GM12801 (cell line): ENCODE measurements around the gene RAB1B.
A peak's percentile ranks its signal among the peaks of the same experiment; 100 is the strongest.

Source experiments
- TF ChIP-seq, protein P1 (sequence below): IDR thresholded peaks from one replicate; pipeline ENCODE4 v1.5.1; 2011; ENCODE audit warnings: control low read depth; ENCODE audit not compliant: insufficient read length; ENCODE audit errors: extremely low read depth

The RAB1B gene

DNA sequence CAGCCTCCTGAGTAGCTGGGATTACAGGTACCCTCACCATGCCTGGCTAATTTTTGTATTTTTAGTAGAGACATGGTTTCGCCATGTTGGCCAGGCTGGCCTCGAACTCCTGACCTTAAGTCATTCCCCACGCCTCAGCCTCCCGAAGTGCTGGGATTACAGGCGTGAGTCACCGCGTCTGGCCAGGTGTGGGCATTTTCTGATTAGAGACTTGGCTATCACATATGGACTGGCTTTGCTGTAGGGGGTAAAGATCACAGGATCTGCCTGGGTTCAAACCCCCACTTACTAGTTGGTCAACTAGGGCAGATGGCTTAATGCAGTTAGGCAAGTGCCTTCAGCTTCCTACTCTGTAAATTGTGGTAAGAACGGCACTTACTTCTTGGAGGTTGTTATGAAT lies 41.9 kb downstream of the RAB1B start:
- TF ChIP-seq, protein P1, sequence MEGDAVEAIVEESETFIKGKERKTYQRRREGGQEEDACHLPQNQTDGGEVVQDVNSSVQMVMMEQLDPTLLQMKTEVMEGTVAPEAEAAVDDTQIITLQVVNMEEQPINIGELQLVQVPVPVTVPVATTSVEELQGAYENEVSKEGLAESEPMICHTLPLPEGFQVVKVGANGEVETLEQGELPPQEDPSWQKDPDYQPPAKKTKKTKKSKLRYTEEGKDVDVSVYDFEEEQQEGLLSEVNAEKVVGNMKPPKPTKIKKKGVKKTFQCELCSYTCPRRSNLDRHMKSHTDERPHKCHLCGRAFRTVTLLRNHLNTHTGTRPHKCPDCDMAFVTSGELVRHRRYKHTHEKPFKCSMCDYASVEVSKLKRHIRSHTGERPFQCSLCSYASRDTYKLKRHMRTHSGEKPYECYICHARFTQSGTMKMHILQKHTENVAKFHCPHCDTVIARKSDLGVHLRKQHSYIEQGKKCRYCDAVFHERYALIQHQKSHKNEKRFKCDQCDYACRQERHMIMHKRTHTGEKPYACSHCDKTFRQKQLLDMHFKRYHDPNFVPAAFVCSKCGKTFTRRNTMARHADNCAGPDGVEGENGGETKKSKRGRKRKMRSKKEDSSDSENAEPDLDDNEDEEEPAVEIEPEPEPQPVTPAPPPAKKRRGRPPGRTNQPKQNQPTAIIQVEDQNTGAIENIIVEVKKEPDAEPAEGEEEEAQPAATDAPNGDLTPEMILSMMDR = no peak

DNA sequence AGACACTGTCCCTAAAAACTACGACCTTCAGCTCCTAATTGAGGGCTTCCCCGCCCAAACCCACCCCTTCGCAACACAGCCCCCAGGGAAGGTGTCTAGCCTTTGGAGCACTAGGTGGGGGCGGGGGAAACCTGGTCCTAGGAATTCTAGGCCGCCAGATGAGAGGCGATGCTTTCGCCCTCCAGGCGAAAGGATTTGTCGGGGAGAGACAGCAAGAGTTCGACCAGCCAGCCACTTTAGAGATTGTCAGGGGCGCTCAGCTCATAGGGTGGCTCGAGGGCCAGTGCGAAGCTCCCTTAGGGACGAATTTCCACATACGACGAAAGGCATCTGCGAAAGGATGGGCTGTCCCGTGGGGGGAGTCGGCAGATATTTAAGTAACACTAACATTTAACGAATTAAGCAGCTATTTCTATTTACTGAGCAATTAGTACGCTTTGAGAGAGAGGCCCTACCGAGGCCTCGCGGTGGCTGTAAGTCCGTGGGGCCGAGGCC lies 43.1 kb downstream of the RAB1B start:
- TF ChIP-seq, protein P1 = peak; percentile 75

DNA sequence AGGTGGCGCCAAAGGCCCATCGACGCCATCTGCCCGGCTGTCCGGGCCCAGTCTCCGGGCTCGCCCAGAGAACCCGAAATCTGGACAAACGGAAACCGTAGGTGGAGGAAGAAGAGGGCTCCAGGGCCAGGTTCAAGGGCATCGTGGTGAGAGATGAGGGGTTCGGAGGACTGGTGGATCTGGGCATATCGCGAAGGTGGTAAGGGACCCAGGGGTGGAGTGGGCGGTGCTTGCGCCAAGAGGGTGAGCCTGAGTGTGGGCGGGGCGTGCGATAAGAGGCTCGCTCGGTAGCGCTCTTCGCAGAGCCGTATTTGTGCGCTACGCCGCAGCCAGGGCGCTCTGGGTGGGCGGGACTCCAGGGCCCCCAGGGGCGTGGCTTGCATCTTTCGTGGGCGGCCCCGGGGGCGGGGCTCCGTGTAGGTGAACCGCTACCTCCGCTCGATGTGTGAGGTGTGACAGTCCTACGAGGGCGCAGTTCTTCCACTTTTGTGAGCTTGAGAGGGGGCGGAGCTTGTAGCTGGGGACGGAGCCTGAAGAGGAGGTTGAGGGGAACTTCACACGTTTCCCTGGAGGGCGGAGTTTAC lies 43.6 kb downstream of the RAB1B start:
- TF ChIP-seq, protein P1 = no peak

DNA sequence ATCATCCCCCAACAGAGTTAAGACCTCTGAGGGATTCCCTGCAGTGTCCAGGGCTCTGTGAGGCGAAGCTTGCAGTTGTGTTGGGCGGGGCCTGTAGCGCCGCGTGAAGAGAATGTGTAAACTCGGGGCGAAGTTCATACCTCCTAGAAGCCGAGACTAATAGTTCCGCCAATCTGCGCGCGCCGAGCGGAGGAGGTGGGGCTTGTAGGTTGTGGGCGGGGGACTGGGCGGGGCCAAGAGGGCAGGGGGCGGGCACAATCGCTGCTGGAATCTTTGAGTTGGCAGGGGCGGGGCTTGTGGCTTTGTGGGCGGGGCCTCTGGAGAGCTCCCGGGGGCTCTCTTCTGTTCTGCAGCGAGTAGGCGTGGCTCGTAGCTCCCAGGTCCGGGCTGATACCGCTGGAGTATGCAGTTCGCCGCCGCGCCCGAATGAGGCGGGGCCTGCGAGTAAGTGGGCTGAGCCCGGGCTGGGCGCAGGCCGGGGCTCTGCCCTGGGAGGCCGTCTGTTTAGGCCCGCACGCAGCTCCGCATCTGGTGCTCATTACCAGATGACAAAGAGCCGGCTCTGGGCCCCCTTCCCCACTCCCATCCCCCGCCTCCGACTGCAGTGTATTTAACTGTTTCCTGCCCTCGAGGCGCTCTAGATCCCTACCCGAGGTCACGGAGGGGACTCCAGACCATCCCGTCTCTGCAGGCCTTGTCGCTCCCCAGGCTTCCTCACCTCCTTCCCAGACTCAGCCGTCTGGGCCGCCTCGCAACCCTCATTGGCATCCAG lies 44.3 kb downstream of the RAB1B start:
- TF ChIP-seq, protein P1 = no peak

DNA sequence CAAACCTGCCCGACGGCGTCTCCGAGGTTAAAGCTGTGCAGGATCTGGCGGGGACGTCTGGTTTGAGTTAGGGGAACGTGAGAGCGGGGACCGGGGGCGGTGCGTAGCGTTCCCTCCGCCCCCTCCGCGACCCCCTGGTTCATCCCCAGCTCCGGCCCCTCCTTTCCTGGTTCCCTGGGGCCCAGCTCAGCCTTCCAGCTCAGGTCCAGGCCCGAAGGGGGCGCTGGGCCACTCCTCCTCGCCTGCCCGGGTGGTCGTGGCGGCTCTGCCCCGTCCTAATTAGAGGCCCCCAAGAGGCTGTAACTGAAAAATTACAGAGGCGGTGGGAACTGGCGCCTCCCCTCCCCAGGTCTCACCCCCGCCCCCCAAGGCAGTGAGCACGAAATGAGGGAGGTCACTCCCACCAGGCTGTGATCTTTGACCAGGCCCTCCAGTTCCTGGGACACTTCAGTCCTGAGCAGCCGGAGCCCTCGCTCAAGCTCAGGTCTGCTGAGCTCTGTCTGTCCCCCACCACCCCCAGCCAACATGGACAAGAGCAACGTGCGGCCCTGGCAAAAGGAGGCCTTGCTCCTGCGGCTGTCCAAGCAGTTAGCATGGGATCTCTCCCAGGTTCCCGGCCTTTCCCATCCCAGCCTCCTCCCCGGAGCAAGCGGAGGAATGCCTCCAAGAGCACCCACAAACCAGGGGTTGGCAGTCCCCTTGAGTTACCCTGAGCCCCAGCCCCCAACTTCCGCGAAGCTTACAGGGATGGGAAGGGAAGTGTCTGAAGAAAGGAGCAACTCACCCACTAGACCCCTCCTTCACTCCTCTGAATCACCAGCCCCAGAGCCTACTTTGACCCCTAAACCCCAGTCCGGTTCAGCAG lies 45.1 kb downstream of the RAB1B start:
- TF ChIP-seq, protein P1 = no peak

DNA sequence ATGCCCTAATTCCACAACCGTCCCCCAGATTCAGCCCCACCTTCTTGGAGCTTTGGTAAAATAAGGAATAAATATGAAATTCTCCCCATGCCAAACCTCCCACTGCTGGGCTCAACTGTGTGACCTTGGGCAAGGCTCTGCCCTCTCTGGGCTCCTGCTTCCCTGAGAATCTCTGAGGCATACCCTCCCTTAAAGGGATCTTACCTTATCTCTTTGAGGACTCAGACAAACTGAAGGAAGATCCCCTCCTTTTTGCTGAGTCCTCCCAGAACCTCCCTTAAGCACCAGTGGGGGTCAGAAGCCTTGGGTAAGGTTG lies 45.7 kb downstream of the RAB1B start:
- TF ChIP-seq, protein P1 = no peak
